ENCODE data around the gene PTPRD.

PTPRD gene

DNA sequence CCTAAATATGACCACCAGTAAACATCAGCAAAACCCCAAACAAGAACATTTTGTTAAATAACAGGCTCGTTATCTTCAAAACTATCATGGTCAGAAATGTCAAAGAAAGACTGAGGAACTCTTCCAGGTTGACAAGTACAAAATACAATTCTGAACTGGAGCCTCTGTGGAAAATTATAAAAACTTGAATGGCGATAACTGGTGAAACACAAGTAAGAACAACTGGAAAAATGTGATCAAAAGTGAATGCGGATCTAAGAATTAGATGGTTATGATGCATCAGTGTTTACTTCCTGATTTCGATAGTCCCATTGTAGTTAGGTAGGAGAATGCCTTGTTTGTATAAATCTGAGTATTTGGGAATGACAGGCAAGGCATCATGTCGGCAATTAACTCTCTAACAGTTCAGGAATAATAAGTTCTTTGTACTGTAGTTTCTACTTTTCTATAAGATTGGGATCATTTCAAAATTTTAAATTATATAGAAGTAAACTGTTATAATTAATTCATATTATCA lies 2073.1 kb downstream of the PTPRD start:
- no peak overlapping the region for H3K4me3 ChIP-seq (ENCODE audit: low read length)
- no peaks in the 10 kb centered on the region for H3K4me1 ChIP-seq (ENCODE audit: insufficient read depth, low read length)
- no peaks in the 10 kb centered on the region for H3K9me3 ChIP-seq (ENCODE audit: low read length)

DNA sequence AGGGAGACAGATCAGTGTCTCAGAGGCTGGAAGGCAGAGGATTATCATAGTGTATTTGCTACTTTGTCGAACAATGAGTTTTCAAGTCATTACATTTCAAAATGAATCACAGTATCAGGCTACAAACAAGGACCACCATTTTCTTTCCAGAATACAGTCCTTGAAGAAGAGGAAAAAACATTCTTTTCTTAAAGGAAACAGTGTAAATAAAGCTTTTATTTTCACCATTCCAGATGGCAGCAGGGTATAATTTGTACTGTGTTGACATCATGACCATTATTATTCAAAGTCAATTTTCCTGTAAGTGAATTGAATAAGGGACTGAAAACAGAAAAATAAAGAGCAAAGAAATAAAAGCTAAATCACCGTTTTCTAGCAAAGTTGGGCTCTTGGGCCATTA lies 2076.0 kb downstream of the PTPRD start:
- no peaks in the 10 kb centered on the region for H3K9me3 ChIP-seq (ENCODE audit: low read length)
- no peaks in the 10 kb centered on the region for H3K27me3 ChIP-seq (ENCODE audit: insufficient read depth, low read length)
- no peak overlapping the region for H2AFZ ChIP-seq (ENCODE audit: low read depth, low read length)
- H3K4me1 ChIP-seq (ENCODE audit: insufficient read depth, low read length) = peaks cover 4% of the 10 kb centered on the region
- no peak overlapping the region for H3K4me3 ChIP-seq (ENCODE audit: low read length)
- H3K36me3 ChIP-seq (ENCODE audit: insufficient read depth, low read length) = no peaks in the 10 kb centered on the region

More for the DNA sequence above, 2073.1 kb downstream of the PTPRD start:
- no peaks in the 10 kb centered on the region for H3K27me3 ChIP-seq (ENCODE audit: insufficient read depth, low read length)
- no peak overlapping the region for H2AFZ ChIP-seq (ENCODE audit: low read depth, low read length)
- H3K36me3 ChIP-seq (ENCODE audit: insufficient read depth, low read length) = no peaks in the 10 kb centered on the region

DNA sequence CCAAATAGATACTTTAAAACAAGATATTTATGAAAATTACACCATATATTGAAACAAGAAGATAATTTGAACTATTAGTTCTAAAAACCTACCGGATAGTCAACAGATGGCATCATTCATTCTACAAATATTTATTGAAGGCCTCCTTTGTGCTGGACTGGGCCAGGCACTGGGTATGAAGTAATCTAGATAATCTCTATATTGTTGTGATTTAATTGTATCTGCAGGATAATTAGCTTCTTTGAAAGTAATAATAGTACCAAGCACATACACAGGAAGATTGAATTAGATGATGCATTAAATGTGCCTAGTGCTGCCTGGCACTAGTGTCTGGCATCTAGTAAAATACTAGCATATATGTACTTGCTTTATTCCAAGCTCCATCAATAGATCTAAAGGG lies 2078.0 kb downstream of the PTPRD start:
- H3K27me3 ChIP-seq (ENCODE audit: insufficient read depth, low read length) = no peaks in the 10 kb centered on the region
- H3K9me3 ChIP-seq (ENCODE audit: low read length) = no peaks in the 10 kb centered on the region
- no peak overlapping the region for H3K4me3 ChIP-seq (ENCODE audit: low read length)
- H3K36me3 ChIP-seq (ENCODE audit: insufficient read depth, low read length) = no peaks in the 10 kb centered on the region
- H3K4me1 ChIP-seq (ENCODE audit: insufficient read depth, low read length) = peaks cover 8% of the 10 kb centered on the region
- H2AFZ ChIP-seq (ENCODE audit: low read depth, low read length) = no peak overlapping the region

DNA sequence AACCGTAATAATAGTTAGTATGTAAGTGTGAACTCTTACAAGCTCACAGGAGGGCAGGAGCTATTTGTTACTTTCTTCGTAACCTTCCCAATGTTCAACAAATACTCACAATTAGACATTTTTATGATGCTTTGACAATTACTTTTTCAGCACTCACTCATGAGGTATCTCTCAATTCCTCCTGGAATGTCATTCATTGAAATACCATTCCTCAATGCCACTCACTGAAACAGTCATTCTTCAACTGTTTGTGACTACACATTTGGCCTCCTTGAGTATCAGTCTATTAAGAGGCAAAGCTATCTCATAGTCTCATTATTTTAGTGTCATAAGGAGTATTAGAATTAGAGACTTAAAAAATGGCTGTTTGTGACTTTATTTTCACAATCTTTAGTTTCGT lies 2079.1 kb downstream of the PTPRD start:
- no peak overlapping the region for H2AFZ ChIP-seq (ENCODE audit: low read depth, low read length)
- H3K4me3 ChIP-seq (ENCODE audit: low read length) = no peak overlapping the region
- H3K27me3 ChIP-seq (ENCODE audit: insufficient read depth, low read length) = no peaks in the 10 kb centered on the region

DNA sequence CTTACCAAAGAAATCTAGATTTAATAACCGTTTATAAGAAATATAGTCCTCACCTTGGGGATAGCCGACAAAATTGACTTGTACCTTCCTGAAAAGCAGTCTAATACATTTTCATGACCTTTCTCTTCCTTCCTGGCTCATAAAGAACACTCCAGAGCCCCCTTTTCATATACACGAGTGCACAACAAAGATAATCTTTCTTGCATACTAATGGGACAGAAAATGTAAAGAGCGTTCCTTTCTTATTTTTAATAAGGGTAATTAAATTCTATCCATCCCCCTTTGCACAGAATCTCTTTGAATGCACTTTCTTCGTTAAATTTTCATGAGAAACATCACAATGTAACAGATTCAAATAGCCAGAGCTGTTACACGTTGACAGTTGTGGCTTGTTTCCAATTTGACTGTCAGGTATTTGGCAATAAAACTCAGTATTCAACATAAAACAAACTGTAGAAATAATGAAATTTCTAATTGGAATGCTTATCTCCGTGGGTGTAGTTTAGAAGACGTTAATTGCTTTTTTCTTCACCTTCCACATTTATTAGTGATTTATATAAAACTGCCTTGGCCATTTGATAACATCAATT lies 2080.9 kb downstream of the PTPRD start:
- Histone ChIP-seq H3K27me3 (ENCODE audit: insufficient read depth, low read length) (no peaks in the 10 kb centered on the region), H3K4me3 (ENCODE audit: low read length) (no peak overlapping the region), H3K4me1 (ENCODE audit: insufficient read depth, low read length) (peaks cover 8% of the 10 kb centered on the region), H3K9me3 (ENCODE audit: low read length) (no peaks in the 10 kb centered on the region), H3K36me3 (ENCODE audit: insufficient read depth, low read length) (no peaks in the 10 kb centered on the region), H2AFZ (ENCODE audit: low read depth, low read length) (no peak overlapping the region)

More for the DNA sequence above, 2079.1 kb downstream of the PTPRD start:
- Histone ChIP-seq H3K36me3 (ENCODE audit: insufficient read depth, low read length) (no peaks in the 10 kb centered on the region), H3K9me3 (ENCODE audit: low read length) (no peaks in the 10 kb centered on the region), H3K4me1 (ENCODE audit: insufficient read depth, low read length) (peaks cover 8% of the 10 kb centered on the region)

DNA sequence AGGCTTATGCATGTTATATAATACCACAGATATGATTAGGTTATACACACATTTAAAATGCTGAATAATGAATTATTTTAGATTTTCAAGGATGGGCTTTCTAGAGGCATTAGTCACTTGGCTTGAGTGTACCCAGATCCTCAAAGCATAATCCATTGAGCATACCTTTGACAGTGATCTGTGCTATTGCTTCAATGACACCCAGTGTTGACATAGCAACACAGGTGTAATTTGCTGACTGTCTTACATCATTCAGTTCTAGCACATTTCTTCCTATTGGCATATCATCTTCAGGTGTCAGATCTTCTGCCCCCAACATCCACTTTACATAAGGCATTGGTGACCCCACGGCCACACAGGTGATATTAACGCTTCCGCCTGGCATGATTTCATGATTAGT lies 2091.7 kb downstream of the PTPRD start:
- Histone ChIP-seq H3K4me1 (ENCODE audit: insufficient read depth, low read length) (no peaks in the 10 kb centered on the region), H3K36me3 (ENCODE audit: insufficient read depth, low read length) (peaks cover 20% of the 10 kb centered on the region), H3K9me3 (ENCODE audit: low read length) (peaks cover 4% of the 10 kb centered on the region), H3K27me3 (ENCODE audit: insufficient read depth, low read length) (no peaks in the 10 kb centered on the region), H3K4me3 (ENCODE audit: low read length) (no peak overlapping the region), H2AFZ (ENCODE audit: low read depth, low read length) (no peak overlapping the region)

DNA sequence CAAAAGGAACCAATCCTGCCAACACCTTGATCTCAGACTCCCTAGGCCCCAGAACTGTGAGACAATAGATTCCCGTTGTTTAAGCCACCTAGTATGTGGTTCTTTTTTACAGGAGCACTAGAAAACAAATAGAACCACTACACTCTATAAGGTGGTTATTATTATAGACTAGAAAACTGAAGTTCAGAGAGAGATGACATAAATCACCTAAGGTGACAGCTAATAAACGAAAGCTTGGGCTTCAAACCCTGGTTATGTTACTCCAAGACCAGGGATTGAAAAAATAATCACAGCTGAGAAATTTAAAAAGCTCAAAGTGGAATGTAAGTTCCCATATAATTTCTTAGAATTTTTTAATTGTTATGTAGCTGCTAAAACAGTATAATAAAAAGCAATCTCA lies 2097.1 kb downstream of the PTPRD start:
- no peak overlapping the region for H3K4me3 ChIP-seq (ENCODE audit: low read length)
- H3K27me3 ChIP-seq (ENCODE audit: insufficient read depth, low read length) = no peaks in the 10 kb centered on the region
- H3K4me1 ChIP-seq (ENCODE audit: insufficient read depth, low read length) = no peaks in the 10 kb centered on the region
- no peak overlapping the region for H2AFZ ChIP-seq (ENCODE audit: low read depth, low read length)
- H3K36me3 ChIP-seq (ENCODE audit: insufficient read depth, low read length) = peaks cover 9% of the 10 kb centered on the region
- peaks cover 4% of the 10 kb centered on the region for H3K9me3 ChIP-seq (ENCODE audit: low read length)

DNA sequence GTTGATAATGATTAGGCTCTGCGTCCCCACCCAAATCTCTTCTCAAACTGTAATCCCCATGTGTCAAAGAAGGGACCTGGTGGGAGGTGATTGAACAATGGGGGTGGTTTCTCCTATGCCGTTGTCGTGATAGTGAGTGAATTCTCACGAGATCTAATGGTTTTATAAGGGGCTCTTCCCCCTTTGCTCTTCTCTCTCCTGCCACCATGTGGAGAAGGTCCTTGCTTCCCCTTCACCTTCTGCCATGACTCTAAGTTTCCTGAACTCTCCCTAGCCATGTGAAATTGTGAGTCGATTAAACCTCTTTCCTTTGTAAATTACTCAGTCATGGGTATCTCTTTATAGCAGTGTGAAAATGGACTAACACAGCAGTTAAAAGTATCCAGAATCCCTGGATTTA lies 2098.0 kb downstream of the PTPRD start:
- H2AFZ ChIP-seq (ENCODE audit: low read depth, low read length) = no peak overlapping the region
- H3K9me3 ChIP-seq (ENCODE audit: low read length) = peaks cover 4% of the 10 kb centered on the region
- H3K4me1 ChIP-seq (ENCODE audit: insufficient read depth, low read length) = no peaks in the 10 kb centered on the region
- no peaks in the 10 kb centered on the region for H3K27me3 ChIP-seq (ENCODE audit: insufficient read depth, low read length)
- H3K36me3 ChIP-seq (ENCODE audit: insufficient read depth, low read length) = peaks cover 9% of the 10 kb centered on the region
- H3K4me3 ChIP-seq (ENCODE audit: low read length) = no peak overlapping the region

DNA sequence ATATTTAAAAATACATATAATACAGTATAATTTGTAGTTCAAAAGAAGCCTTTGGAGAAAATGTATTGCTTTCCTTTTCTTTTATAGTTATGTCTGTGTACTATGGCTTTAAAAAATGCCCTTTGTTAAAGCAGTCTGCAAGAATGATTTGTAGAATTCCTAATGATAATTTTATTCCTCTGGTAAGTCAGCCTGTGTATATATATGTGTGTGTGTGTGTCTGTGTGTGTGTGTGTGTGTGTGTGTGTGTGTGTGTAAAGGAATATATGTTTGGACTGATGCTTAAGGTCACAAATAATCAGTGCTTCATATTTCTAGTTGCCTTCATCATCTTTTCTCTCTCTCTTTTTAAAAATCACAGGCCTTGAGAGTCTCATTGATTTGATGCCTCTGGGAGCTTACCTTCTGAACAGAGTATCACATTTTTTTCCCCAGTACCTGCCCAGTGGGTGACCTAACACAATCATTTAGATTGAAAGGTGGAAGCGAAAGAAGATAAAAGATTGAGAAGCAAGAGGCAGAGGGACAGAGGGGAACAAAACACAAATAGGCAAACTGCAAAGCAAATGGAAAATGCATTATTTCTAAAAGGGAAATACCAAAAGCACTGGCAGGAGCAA lies 2104.0 kb downstream of the PTPRD start:
- no peaks in the 10 kb centered on the region for H3K36me3 ChIP-seq (ENCODE audit: insufficient read depth, low read length)

DNA sequence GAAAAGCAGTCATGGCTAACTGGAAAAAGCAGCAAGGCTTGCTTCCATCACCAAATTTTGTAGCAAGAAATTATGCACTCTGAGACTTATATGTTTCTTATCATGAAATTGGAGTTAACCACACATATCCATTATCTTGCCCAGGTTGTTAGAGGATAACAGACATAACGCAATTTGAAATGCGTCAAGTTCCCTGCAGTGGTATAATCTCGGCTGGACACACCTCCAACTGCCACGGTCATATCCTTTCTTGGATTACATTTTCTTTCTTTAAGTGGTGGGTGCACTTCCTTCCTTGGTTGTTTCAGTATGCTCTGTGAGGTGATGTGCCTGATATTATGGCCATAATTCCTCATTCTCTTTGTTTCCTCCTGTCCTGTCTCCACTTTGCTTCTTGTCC lies 2118.2 kb downstream of the PTPRD start:
- no peaks in the 10 kb centered on the region for H3K9me3 ChIP-seq (ENCODE audit: low read length)
- no peak overlapping the region for H2AFZ ChIP-seq (ENCODE audit: low read depth, low read length)
- no peaks in the 10 kb centered on the region for H3K4me1 ChIP-seq (ENCODE audit: insufficient read depth, low read length)
- H3K27me3 ChIP-seq (ENCODE audit: insufficient read depth, low read length) = no peaks in the 10 kb centered on the region
- peaks cover 18% of the 10 kb centered on the region for H3K36me3 ChIP-seq (ENCODE audit: insufficient read depth, low read length)
- H3K4me3 ChIP-seq (ENCODE audit: low read length) = no peak overlapping the region

More for the DNA sequence above, 2104.0 kb downstream of the PTPRD start:
- H3K27me3 ChIP-seq (ENCODE audit: insufficient read depth, low read length) = no peaks in the 10 kb centered on the region
- H2AFZ ChIP-seq (ENCODE audit: low read depth, low read length) = no peak overlapping the region
- no peaks in the 10 kb centered on the region for H3K9me3 ChIP-seq (ENCODE audit: low read length)
- H3K4me1 ChIP-seq (ENCODE audit: insufficient read depth, low read length) = no peaks in the 10 kb centered on the region
- no peak overlapping the region for H3K4me3 ChIP-seq (ENCODE audit: low read length)

DNA sequence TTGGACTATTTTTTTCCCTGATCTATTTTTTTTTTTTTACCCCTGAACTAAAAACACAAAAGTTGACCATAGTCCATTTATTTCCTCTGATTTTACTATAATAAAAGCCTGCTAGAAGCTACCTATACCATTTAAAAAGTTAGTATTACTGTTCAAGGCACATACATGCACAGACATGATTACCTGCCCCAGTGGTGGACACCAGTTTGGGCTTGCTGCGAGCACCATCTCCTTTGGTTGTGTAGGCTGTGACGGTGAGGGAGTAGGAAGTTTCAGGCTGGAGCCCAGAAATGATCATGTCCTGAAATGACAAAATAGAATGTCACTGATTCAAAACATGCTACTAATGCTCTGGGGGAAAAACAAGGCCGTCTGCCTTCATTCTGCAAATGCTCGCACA lies 2120.1 kb downstream of the PTPRD start:
- Histone ChIP-seq H3K9me3 (ENCODE audit: low read length) (no peaks in the 10 kb centered on the region), H3K36me3 (ENCODE audit: insufficient read depth, low read length) (peaks cover 14% of the 10 kb centered on the region), H3K4me1 (ENCODE audit: insufficient read depth, low read length) (no peaks in the 10 kb centered on the region), H3K4me3 (ENCODE audit: low read length) (no peak overlapping the region), H2AFZ (ENCODE audit: low read depth, low read length) (no peak overlapping the region), H3K27me3 (ENCODE audit: insufficient read depth, low read length) (no peaks in the 10 kb centered on the region)

DNA sequence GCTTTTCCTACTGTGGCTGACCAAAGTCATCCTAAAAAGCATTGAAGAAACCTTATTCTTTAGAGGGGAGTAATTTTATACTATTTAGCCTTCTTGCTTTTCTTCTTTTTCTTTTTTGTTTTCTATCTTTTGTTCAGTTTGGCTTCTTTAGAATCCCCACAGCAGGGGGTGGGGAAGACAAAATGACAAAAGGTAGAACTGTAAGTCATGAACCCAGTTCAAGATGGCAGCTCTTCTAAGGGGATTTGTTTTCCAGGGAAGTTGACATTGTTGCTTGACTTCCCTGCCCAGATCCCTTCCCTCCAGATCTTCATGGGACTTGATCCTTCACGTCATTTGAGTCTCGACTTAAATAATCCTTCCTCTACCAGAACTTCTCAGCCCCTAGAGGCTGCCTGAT lies 2120.8 kb downstream of the PTPRD start:
- Histone ChIP-seq H3K9me3 (ENCODE audit: low read length) (no peaks in the 10 kb centered on the region), H3K27me3 (ENCODE audit: insufficient read depth, low read length) (no peaks in the 10 kb centered on the region), H3K4me1 (ENCODE audit: insufficient read depth, low read length) (no peaks in the 10 kb centered on the region), H2AFZ (ENCODE audit: low read depth, low read length) (no peak overlapping the region), H3K36me3 (ENCODE audit: insufficient read depth, low read length) (peaks cover 14% of the 10 kb centered on the region), H3K4me3 (ENCODE audit: low read length) (no peak overlapping the region)

DNA sequence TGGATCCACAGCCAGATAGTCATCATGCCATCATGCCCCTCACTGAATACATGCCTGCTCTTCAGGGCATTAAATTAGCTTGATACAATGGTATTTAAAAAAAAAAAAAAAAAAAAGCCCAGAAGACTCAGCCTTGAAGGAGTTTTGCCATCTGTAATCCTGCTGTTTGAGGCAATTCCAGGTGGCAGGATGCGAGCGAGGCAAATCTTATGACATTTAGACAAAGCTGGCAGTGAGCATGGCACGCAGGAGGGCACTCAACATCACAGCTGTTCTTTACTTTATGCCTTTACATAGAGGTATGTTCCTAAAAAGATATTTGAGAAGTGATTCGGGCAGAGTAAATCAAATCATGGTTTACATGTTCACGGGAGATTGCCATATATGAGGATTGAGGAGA lies 2121.2 kb downstream of the PTPRD start:
- Histone ChIP-seq H3K9me3 (ENCODE audit: low read length) (no peaks in the 10 kb centered on the region), H2AFZ (ENCODE audit: low read depth, low read length) (no peak overlapping the region), H3K36me3 (ENCODE audit: insufficient read depth, low read length) (peaks cover 14% of the 10 kb centered on the region), H3K27me3 (ENCODE audit: insufficient read depth, low read length) (no peaks in the 10 kb centered on the region), H3K4me3 (ENCODE audit: low read length) (no peak overlapping the region), H3K4me1 (ENCODE audit: insufficient read depth, low read length) (no peaks in the 10 kb centered on the region)

DNA sequence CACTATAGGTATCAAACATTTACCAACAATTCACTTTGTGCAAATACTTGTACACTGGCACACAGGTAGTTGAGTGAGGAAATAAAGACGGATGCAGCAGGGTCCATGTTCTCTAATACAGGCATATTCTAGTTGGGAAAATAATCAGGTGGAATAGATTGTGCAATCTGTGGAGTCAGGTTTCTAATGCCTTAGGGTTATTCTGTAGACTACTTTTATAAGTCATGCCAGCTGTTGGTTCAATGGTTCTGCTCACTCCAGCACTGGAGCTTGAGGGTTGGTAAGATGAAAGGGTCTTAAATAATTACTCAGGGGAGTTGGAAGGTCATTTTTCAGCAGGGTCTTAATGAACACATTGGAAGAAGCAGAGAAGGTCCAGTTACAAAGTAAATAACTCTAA lies 2123.0 kb downstream of the PTPRD start:
- Histone ChIP-seq H2AFZ (ENCODE audit: low read depth, low read length) (no peak overlapping the region), H3K36me3 (ENCODE audit: insufficient read depth, low read length) (peaks cover 27% of the 10 kb centered on the region), H3K9me3 (ENCODE audit: low read length) (no peaks in the 10 kb centered on the region), H3K4me1 (ENCODE audit: insufficient read depth, low read length) (no peaks in the 10 kb centered on the region), H3K4me3 (ENCODE audit: low read length) (no peak overlapping the region), H3K27me3 (ENCODE audit: insufficient read depth, low read length) (no peaks in the 10 kb centered on the region)
